GM21528 (cell line): ENCODE measurements around the gene RPGRIP1.
"Not testable (repeated sequence)": the region's sequence is repeated elsewhere in the genome, so short reads cannot be mapped to it uniquely, and the experiment has no call there.

Experiments used
- ATAC-seq: cut with Tn5 transposase; IDR thresholded peaks from one replicate; pipeline ENCODE4 v1.9.1; 2021; ENCODE audit warnings: mild to moderate bottlenecking, moderate library complexity; ENCODE audit not compliant: unreplicated experiment, low FRiP score

Gene RPGRIP1

GRCh38 chr14:21279783-21280182, at the start of gene RPGRIP1:
TSS of gene RPGRIP1 (plus strand) at chr14:21280083. CDS start at chr14:21287977, 7,894 bp downstream.
- ATAC-seq: no peak

GRCh38 chr14:21231020-21231652, 48.7 kb upstream of the RPGRIP1 start:
- ATAC-seq: no peak

- ATAC-seq: no peak
These were observed 46.3 kb upstream of the RPGRIP1 start for GRCh38 chr14:21233457-21234076.

GRCh38 chr14:21234112-21234511, 45.8 kb upstream of the RPGRIP1 start:
- no peak for ATAC-seq

GRCh38 chr14:21236948-21237797, 42.7 kb upstream of the RPGRIP1 start:
- ATAC-seq: no peak

- no peak for ATAC-seq
These were observed 40.9 kb upstream of the RPGRIP1 start for GRCh38 chr14:21238823-21239518.

- no peak for ATAC-seq
These were observed 39.5 kb upstream of the RPGRIP1 start for GRCh38 chr14:21240417-21240816.

- ATAC-seq: no peak
These were observed 38.6 kb upstream of the RPGRIP1 start for GRCh38 chr14:21241218-21241819.

GRCh38 chr14:21244544-21244943, 35.3 kb upstream of the RPGRIP1 start:
- ATAC-seq: no peak

GRCh38 chr14:21245813-21246212, 34.1 kb upstream of the RPGRIP1 start:
- ATAC-seq: no peak

GRCh38 chr14:21248338-21248737, 31.5 kb upstream of the RPGRIP1 start:
- ATAC-seq: no peak

- no peak for ATAC-seq
These were observed 31.0 kb upstream of the RPGRIP1 start for GRCh38 chr14:21248739-21249411.

- ATAC-seq: no peak
These were observed 28.7 kb upstream of the RPGRIP1 start for GRCh38 chr14:21251215-21251614.

GRCh38 chr14:21252149-21252548, 27.7 kb upstream of the RPGRIP1 start:
- ATAC-seq: no peak

GRCh38 chr14:21255385-21256101, 24.3 kb upstream of the RPGRIP1 start:
- ATAC-seq: no peak

- ATAC-seq: not testable (repeated sequence)
These were observed 23.8 kb upstream of the RPGRIP1 start for GRCh38 chr14:21256102-21256447.

- no peak for ATAC-seq
These were observed 23.1 kb upstream of the RPGRIP1 start for GRCh38 chr14:21256539-21257393.

- no peak for ATAC-seq
These were observed 22.4 kb upstream of the RPGRIP1 start for GRCh38 chr14:21257394-21257909.
